OCI-LY1 (cell line): ENCODE data around the gene AGAP1.

Experiments used
- EZH2 ChIP-seq: fragments of 200-600 bp; sonication (generic), shearing (Covaris generic); IDR thresholded peaks from 2 replicates; pipeline ENCODE4 v1.8.0; 2017; ENCODE audit warnings: borderline replicate concordance, mixed run types, mild to moderate bottlenecking, antibody characterized with exemption, low read length, moderate library complexity, mixed read lengths
- TF ChIP-seq, protein P1 (sequence below): fragments of 200-600 bp; sonication (generic), shearing (Covaris generic); IDR thresholded peaks from 2 replicates; pipeline ENCODE4 v1.5.1; 2017; ENCODE audit warnings: mild to moderate bottlenecking, antibody characterized with exemption, low read length, moderate library complexity, mixed read lengths

DNA sequence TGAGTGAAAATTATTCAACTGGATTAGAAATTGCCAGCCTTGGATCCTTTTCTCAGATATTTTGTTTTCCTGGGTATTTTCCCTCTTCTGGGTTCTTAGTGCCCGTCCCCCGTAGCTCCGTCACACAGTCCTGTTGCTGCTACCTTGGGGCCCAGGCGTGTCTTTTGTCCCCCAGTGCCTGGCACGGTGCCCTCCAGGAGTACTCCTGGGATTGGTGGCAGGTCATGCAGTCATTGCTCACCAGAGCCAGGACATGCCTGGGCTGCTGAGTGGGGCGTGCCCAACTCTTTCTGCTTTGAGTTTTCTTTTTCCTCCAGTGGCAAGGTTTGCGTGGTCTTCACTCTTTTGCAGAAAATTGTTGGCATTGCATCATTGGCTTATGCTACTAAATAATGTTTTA is 275.2 kb downstream of the AGAP1 start:
- TF ChIP-seq, protein P1, sequence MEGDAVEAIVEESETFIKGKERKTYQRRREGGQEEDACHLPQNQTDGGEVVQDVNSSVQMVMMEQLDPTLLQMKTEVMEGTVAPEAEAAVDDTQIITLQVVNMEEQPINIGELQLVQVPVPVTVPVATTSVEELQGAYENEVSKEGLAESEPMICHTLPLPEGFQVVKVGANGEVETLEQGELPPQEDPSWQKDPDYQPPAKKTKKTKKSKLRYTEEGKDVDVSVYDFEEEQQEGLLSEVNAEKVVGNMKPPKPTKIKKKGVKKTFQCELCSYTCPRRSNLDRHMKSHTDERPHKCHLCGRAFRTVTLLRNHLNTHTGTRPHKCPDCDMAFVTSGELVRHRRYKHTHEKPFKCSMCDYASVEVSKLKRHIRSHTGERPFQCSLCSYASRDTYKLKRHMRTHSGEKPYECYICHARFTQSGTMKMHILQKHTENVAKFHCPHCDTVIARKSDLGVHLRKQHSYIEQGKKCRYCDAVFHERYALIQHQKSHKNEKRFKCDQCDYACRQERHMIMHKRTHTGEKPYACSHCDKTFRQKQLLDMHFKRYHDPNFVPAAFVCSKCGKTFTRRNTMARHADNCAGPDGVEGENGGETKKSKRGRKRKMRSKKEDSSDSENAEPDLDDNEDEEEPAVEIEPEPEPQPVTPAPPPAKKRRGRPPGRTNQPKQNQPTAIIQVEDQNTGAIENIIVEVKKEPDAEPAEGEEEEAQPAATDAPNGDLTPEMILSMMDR, result no peak
- no peak for TF ChIP-seq EZH2
